ENCODE data around the gene ST6GALNAC4. TPM values are rescaled to one million over a fixed set of nuclear protein-coding genes. Genes with fewer than 3 reads are reported as not detected.

Gene ST6GALNAC4
- total RNA-seq, 1 experiment from 2014 or later = 15.4 TPM

DNA sequence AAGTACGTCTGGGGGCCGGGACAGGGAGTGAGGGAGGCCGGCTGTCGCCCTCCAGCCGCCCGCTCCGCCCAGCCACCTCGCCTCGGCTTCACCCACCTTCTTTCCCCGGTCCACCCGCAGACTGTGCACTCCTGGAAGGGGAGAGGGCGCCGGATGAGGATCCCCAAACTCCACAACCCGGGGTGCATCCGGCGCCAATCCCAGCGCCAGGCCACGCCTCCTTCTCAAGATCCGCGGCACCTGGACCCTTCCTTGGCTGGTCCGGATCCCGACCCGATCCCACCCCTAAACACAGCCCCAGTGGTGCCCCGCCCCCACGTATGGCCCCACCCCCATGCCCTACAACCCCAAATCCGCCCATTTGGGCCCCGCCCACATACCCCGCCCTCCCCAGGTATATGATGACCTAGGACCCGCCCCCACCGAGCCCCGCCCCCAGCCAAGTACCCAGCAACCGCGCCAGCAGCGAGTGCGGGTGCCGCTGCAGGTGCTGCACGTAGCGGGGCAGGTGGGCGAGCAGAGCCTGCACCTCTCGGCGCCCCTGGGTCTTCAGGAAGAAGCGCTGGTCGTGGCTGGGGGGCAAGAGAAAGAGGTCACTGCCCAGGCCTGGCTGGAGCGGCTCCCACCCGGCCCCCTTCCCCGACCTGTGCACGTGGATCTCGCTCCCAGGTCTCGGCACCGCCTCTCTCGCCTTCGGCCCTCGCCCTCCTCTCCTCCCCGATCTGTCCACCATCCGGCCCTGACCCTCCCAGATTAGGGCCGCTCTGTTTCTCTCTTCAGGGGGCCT, 10.6 kb upstream of the ST6GALNAC4 start:
- Histone ChIP-seq H2BK20ac (ENCODE audit: low read depth, low read length, poor library complexity, severe bottlenecking) (no peak overlapping the region), H3K79me2 (ENCODE audit: insufficient read depth, low read length) (no peaks in the 10 kb centered on the region), H2BK15ac (ENCODE audit: low read depth, low read length) (no peak overlapping the region), H4K8ac (replicated peaks; ENCODE audit: insufficient read length, low read depth, low read length) (no peak overlapping the region), H3K79me1 (ENCODE audit: insufficient read depth, low read depth, low read length, poor library complexity, severe bottlenecking) (no peaks in the 10 kb centered on the region), H3K27ac (ENCODE audit: insufficient read length, low read depth, low read length) (no peak overlapping the region), H3K27me3 (ENCODE audit: insufficient read depth, low read length) (no peaks in the 10 kb centered on the region), H2BK12ac (ENCODE audit: insufficient read length, low read depth, low read length) (no peak overlapping the region), H3K4me1 (ENCODE audit: insufficient read depth, low read length) (peaks cover 2% of the 10 kb centered on the region; the same call in 1 of the 2 replicates), H4K91ac (ENCODE audit: insufficient read length, low read depth, low read length) (no peak overlapping the region), H3K9me3 (ENCODE audit: control insufficient read depth, low read depth, low read length) (no peaks in the 10 kb centered on the region), H4K20me1 (ENCODE audit: control insufficient read depth, insufficient read depth, insufficient read length) (no peaks in the 10 kb centered on the region), H3K4me2 (ENCODE audit: insufficient read depth, insufficient read length, low read length) (peak overlapping the region; percentile 93), H4K5ac (ENCODE audit: insufficient read length, low read depth, low read length) (no peak overlapping the region), H3K23ac (ENCODE audit: insufficient read length, low read depth, low read length) (no peak overlapping the region), H2AFZ (ENCODE audit: low read length) (no peak overlapping the region), H3K4ac (ENCODE audit: low read depth, low read length) (no peak overlapping the region), H3K56ac (ENCODE audit: insufficient read length, low read depth, low read length) (no peak overlapping the region), H3K18ac (ENCODE audit: insufficient read length, low read depth, low read length) (no peak overlapping the region), H2BK5ac (ENCODE audit: insufficient read length, low read length) (no peak overlapping the region), H3K9ac (ENCODE audit: extremely low read depth, insufficient read length, low read length) (peak overlapping the region; percentile 5), H3K14ac (ENCODE audit: insufficient read depth, low read length) (0 out of 2 replicates have a peak overlapping the region, but pooled peaks have one; percentile 27), H3T11ph (ENCODE audit: low read length) (no peak overlapping the region), H3K23me2 (ENCODE audit: insufficient read length, low read depth, low read length, poor library complexity, severe bottlenecking) (peaks cover 16% of the 10 kb centered on the region), H2AK5ac (ENCODE audit: insufficient read length, low read length) (no peak overlapping the region), H2BK120ac (ENCODE audit: low read depth, low read length, poor library complexity, severe bottlenecking) (no peak overlapping the region)
- Mint-ChIP-seq H3K9me3 (no peaks in the 10 kb centered on the region), H3K27me3 (ENCODE audit: low read depth) (peaks cover 26% of the 10 kb centered on the region), H3K27ac (peak overlapping the region; percentile 84 to 99 (median 91); a peak in 4 of 7 replicates), H3K4me1 (peaks cover 21 to 34% of the 10 kb centered on the region in 2 experiments), H3K4me3 (peak overlapping the region; percentile 92 to 97), H3K36me3 (ENCODE audit: insufficient read depth in 1 of 3, low read depth in 3 of 3) (peaks cover 2 to 6% (median 6%) of the 10 kb centered on the region in 3 experiments; a peak in 5 of 7 replicates)
- DNase-seq = peak; percentile 97
- TF ChIP-seq, protein P1, sequence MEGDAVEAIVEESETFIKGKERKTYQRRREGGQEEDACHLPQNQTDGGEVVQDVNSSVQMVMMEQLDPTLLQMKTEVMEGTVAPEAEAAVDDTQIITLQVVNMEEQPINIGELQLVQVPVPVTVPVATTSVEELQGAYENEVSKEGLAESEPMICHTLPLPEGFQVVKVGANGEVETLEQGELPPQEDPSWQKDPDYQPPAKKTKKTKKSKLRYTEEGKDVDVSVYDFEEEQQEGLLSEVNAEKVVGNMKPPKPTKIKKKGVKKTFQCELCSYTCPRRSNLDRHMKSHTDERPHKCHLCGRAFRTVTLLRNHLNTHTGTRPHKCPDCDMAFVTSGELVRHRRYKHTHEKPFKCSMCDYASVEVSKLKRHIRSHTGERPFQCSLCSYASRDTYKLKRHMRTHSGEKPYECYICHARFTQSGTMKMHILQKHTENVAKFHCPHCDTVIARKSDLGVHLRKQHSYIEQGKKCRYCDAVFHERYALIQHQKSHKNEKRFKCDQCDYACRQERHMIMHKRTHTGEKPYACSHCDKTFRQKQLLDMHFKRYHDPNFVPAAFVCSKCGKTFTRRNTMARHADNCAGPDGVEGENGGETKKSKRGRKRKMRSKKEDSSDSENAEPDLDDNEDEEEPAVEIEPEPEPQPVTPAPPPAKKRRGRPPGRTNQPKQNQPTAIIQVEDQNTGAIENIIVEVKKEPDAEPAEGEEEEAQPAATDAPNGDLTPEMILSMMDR (conservative IDR thresholded peaks at IDR 0.05) = no peak
- no CpG with 5 or more reads among the region's 56 CpGs for WGBS (ENCODE audit: extremely low coverage, insufficient read length, low lambda C conversion rate)

All from H9 (cell line).